Prostate gland (tissue), 2 donors: Measurements from ENCODE around the gene CHP2. TPM values are rescaled to one million over a fixed set of nuclear protein-coding genes. Genes with fewer than 3 reads are reported as not detected.
"Not testable (repeated sequence)": the region's sequence is repeated elsewhere in the genome, so short reads cannot be mapped to it uniquely, and the experiment has no call there.

Experiments
- DNase-seq: peaks from one replicate; pipeline ENCODE4 v3.0.0-alpha.2; 2019; ENCODE audit warnings: low spot score
- H3K27ac ChIP-seq, 2 donors: fragments of 200-600 bp; sonication (generic); 2 replicates each; pipeline ENCODE4 v1.5.1; 2017 to 2019
- H3K27me3 ChIP-seq: fragments of 200-600 bp; sonication (generic); replicated peaks from 2 replicates; pipeline ENCODE4 v1.5.1; 2019; ENCODE audit not compliant: insufficient read depth
- H3K36me3 ChIP-seq, 2 donors: fragments of 200-600 bp; sonication (generic); 1 replicate in 1 of 2; 2 replicates in 1 of 2; pipeline versions ENCODE4 v1.5.1 to v1.8.1; 2017 to 2019
- H3K4me1 ChIP-seq: fragments of 200-600 bp; sonication (generic); replicated peaks from 2 replicates; pipeline ENCODE4 v1.5.1; 2019
- H3K4me3 ChIP-seq, 2 donors: fragments of 200-600 bp; sonication (generic); 2 replicates each; pipeline ENCODE4 v1.5.1; 2017 to 2019
- H3K9me3 ChIP-seq: fragments of 200-600 bp; sonication (generic); 2 replicates; pipeline ENCODE4 v1.5.1; 2017
- CTCF ChIP-seq, 4 experiments: fragments of 200-600 bp in 2 of 4; fragments of 450-650 bp in 2 of 4; sonication (generic) in 2 of 4; IDR thresholded peaks; 1 replicate in 3 of 4; 2 replicates in 1 of 4; pipeline ENCODE4 v1.5.1; 2016 to 2019; ENCODE audit warnings: antibody characterized with exemption in 4 of 4, mild to moderate bottlenecking in 2 of 4, moderate library complexity in 2 of 4
- POLR2A ChIP-seq: fragments of 450-650 bp; IDR thresholded peaks from one replicate; pipeline ENCODE4 v1.6.1; 2016; ENCODE audit warnings: antibody characterized with exemption, mild to moderate bottlenecking
- POLR2AphosphoS5 ChIP-seq: sonication (generic); formaldehyde crosslinking; IDR thresholded peaks from one replicate; pipeline ENCODE4 v1.6.1; 2017; ENCODE audit warnings: antibody characterized with exemption
- WGBS: methylation state at CpG from one replicate; pipeline ENCODE4 v1.1.5; 2018; 5-methylcytosine and 5-hydroxymethylcytosine counted together
- intact Hi-C: fragments of 100-400 bp; cut with DNase I; formaldehyde crosslinking; loops from one replicate; pipeline ENCODE4 v1.14.2; 2022
- total RNA-seq, 2 donors: library from RNA; depleted of rRNA; stranded (reverse); fragments of >200 nt; gene quantifications; one replicate each; pipeline ENCODE4 v1.1.0, GENCODE V29; 2016

Gene CHP2
- total RNA-seq, 2 donors from 2014 or later = 1.9 to 3.7 TPM

- DNase-seq = no peak
- no peaks in the 10 kb centered on the region for H3K36me3 ChIP-seq
- intact Hi-C loops = no loop called here
Observed at GRCh38 chr16:23745263-23745662, 9.6 kb upstream of the CHP2 start.

GRCh38 chr16:23748630-23749029 is 6.2 kb upstream of the CHP2 start:
- Histone ChIP-seq H3K9me3 (no peaks in the 10 kb centered on the region), H3K4me3 (no peak overlapping the region), H3K4me1 (no peaks in the 10 kb centered on the region), H3K27ac (no peak overlapping the region), H3K36me3 (no peaks in the 10 kb centered on the region), H3K27me3 (no peaks in the 10 kb centered on the region)
- intact Hi-C loops = no loop called here
- DNase-seq = no peak
- 63% methylated on average over 1 of the region's 1 CpG for WGBS
- TF ChIP-seq POLR2A (no peak), CTCF (IDR thresholded peaks at IDR 0.05) (no peak)

More at GRCh38 chr16:23745263-23745662, 9.6 kb upstream of the CHP2 start:
- Histone ChIP-seq H3K9me3 (no peaks in the 10 kb centered on the region), H3K27ac (no peak overlapping the region), H3K4me1 (no peaks in the 10 kb centered on the region), H3K27me3 (no peaks in the 10 kb centered on the region), H3K4me3 (no peak overlapping the region)
- TF ChIP-seq CTCF (IDR thresholded peaks at IDR 0.05) (no peak), POLR2AphosphoS5 (no peak), POLR2A (no peak)
- WGBS = 61% methylated on average over 4 of the region's 4 CpGs

GRCh38 chr16:23751053-23751452 is 3.8 kb upstream of the CHP2 start:
- H3K9me3 ChIP-seq, H3K27me3 ChIP-seq, H3K4me1 ChIP-seq, DNase-seq, intact Hi-C loops, H3K27ac ChIP-seq, H3K4me3 ChIP-seq, H3K36me3 ChIP-seq: not testable (repeated sequence)
- 89% methylated on average over 1 of the region's 1 CpG for WGBS

GRCh38 chr16:23753908-23754593 is 775 bp upstream of the CHP2 start:
- no peak for DNase-seq
- Histone ChIP-seq H3K27me3 (peaks cover 4% of the 10 kb centered on the region), H3K27ac (no peak overlapping the region), H3K9me3 (no peaks in the 10 kb centered on the region), H3K36me3 (no peaks in the 10 kb centered on the region), H3K4me1 (no peaks in the 10 kb centered on the region), H3K4me3 (peak overlapping the region; percentile 14 to 24)
- intact Hi-C loops = no loop called here
- no peak for TF ChIP-seq POLR2AphosphoS5
- no peak for TF ChIP-seq POLR2A
- no peak for TF ChIP-seq CTCF (IDR thresholded peaks at IDR 0.05)
- 49% methylated on average over 17 of the region's 17 CpGs for WGBS

GRCh38 chr16:23755484-23755809 is 621 bp downstream of the CHP2 start:
- Histone ChIP-seq H3K36me3 (no peaks in the 10 kb centered on the region), H3K27ac (no peak overlapping the region), H3K4me3 (no peak overlapping the region), H3K27me3 (peaks cover 4% of the 10 kb centered on the region), H3K4me1 (no peaks in the 10 kb centered on the region), H3K9me3 (no peaks in the 10 kb centered on the region)
- intact Hi-C loops = no loop called here
- WGBS = 35% methylated on average over 15 of the region's 15 CpGs
- no peak for TF ChIP-seq CTCF (IDR thresholded peaks at IDR 0.05)
- no peak for TF ChIP-seq POLR2A
- no peak for DNase-seq
